HepG2 (cell line): ENCODE results near the gene ZDHHC14. TPM values are rescaled to one million over a fixed set of nuclear protein-coding genes. Genes with fewer than 3 reads are reported as not detected.

Source experiments
- ATF7-NPFF ChIP-seq: sonication (generic); formaldehyde crosslinking; IDR thresholded peaks from 2 replicates; pipeline ENCODE4 v1.8.1; 2023; ENCODE audit warnings: mild to moderate bottlenecking, low read depth, missing genetic modification reagents, moderate library complexity
- CBX5 ChIP-seq: sonication (generic); formaldehyde crosslinking; IDR thresholded peaks from 2 replicates; pipeline ENCODE4 v1.4.0; 2020; ENCODE audit warnings: missing genetic modification reagents, borderline replicate concordance
- FIP1L1 ChIP-seq: fragments of 200-400 bp; formaldehyde crosslinking; IDR thresholded peaks from 2 replicates; pipeline ENCODE4 v1.6.1; 2018; ENCODE audit warnings: low read depth, mild to moderate bottlenecking, low read length, moderate library complexity, borderline replicate concordance; ENCODE audit not compliant: insufficient read depth
- FOSL2 ChIP-seq: sonication (generic); formaldehyde crosslinking; IDR thresholded peaks from 2 replicates; pipeline ENCODE4 v1.4.0; 2020; ENCODE audit warnings: missing genetic modification reagents
- GLI4 ChIP-seq: sonication (generic); formaldehyde crosslinking; IDR thresholded peaks from 2 replicates; pipeline ENCODE4 v1.5.1; 2020; ENCODE audit warnings: missing genetic modification reagents, mild to moderate bottlenecking, moderate library complexity, borderline replicate concordance
- HOXA7 ChIP-seq: sonication (generic); formaldehyde crosslinking; IDR thresholded peaks from 2 replicates; pipeline ENCODE4 v1.8.1; 2022; ENCODE audit warnings: mild to moderate bottlenecking, missing genetic modification reagents, moderate library complexity
- MXD3 ChIP-seq: IDR thresholded peaks from 2 replicates; pipeline ENCODE4 v1.6.1; 2016; ENCODE audit warnings: mild to moderate bottlenecking, missing biosample characterization, missing genetic modification reagents
- NR0B2 ChIP-seq: sonication (generic); formaldehyde crosslinking; IDR thresholded peaks from 2 replicates; pipeline ENCODE4 v1.4.0; 2020; ENCODE audit warnings: mild to moderate bottlenecking, missing genetic modification reagents
- POLR2A ChIP-seq, 2 experiments: IDR thresholded peaks; 2 replicates each; pipeline ENCODE4 v1.6.1; 2011; ENCODE audit warnings: low read depth in 2 of 2, low read length in 2 of 2, mild to moderate bottlenecking in 1 of 2, moderate library complexity in 1 of 2; ENCODE audit not compliant: insufficient read depth in 1 of 2
- PRPF4 ChIP-seq: fragments of 200-400 bp; formaldehyde crosslinking; IDR thresholded peaks from 2 replicates; pipeline ENCODE4 v1.6.1; 2016; ENCODE audit warnings: low read length, low read depth; ENCODE audit not compliant: poor library complexity, severe bottlenecking
- REPIN1 ChIP-seq: sonication (generic); formaldehyde crosslinking; IDR thresholded peaks from 2 replicates; pipeline ENCODE4 v1.8.0; 2022; ENCODE audit warnings: missing genetic modification reagents, low read depth, mild to moderate bottlenecking, borderline replicate concordance
- RFX5 ChIP-seq: IDR thresholded peaks from 2 replicates; pipeline ENCODE4 v1.6.1; 2011; ENCODE audit warnings: low read depth, low read length, improper control_type of control experiment
- SIX4 ChIP-seq: sonication (generic); formaldehyde crosslinking; IDR thresholded peaks from 2 replicates; pipeline ENCODE4 v1.4.0; 2020; ENCODE audit warnings: missing genetic modification reagents
- SYNCRIP ChIP-seq: fragments of 200-400 bp; formaldehyde crosslinking; IDR thresholded peaks from 2 replicates; pipeline ENCODE4 v1.6.1; 2018; ENCODE audit warnings: mild to moderate bottlenecking, low read depth, low read length; ENCODE audit not compliant: insufficient read depth
- TCF7 ChIP-seq: sonication (generic); IDR thresholded peaks from 2 replicates; pipeline ENCODE4 v1.6.1; 2016; ENCODE audit warnings: antibody characterized with exemption, low read depth
- XBP1 ChIP-seq: sonication (generic); formaldehyde crosslinking; IDR thresholded peaks from 2 replicates; pipeline ENCODE4 v1.5.0; 2020; ENCODE audit warnings: missing genetic modification reagents
- ZBTB38 ChIP-seq: sonication (generic); formaldehyde crosslinking; IDR thresholded peaks from 2 replicates; pipeline ENCODE4 v1.5.1; 2020; ENCODE audit warnings: mild to moderate bottlenecking, missing genetic modification reagents
- ZNF251 ChIP-seq: sonication (generic); formaldehyde crosslinking; IDR thresholded peaks from 2 replicates; pipeline ENCODE4 v1.9.0; 2021; ENCODE audit warnings: mild to moderate bottlenecking, missing genetic modification reagents
- ZNF317 ChIP-seq: sonication (generic); formaldehyde crosslinking; IDR thresholded peaks from 2 replicates; pipeline ENCODE4 v1.5.0; 2020; ENCODE audit warnings: mild to moderate bottlenecking, missing genetic modification reagents
- ZNF33B ChIP-seq: sonication (generic); formaldehyde crosslinking; IDR thresholded peaks from 2 replicates; pipeline ENCODE4 v1.5.1; 2020; ENCODE audit warnings: mild to moderate bottlenecking, missing genetic modification reagents
- ZNF431 ChIP-seq: sonication (generic); formaldehyde crosslinking; IDR thresholded peaks from 2 replicates; pipeline ENCODE4 v1.9.0; 2022; ENCODE audit warnings: missing genetic modification reagents, low read depth, mild to moderate bottlenecking, borderline replicate concordance
- ZNF501 ChIP-seq: sonication (generic); formaldehyde crosslinking; IDR thresholded peaks from 2 replicates; pipeline ENCODE4 v1.5.1; 2020; ENCODE audit warnings: mild to moderate bottlenecking, moderate library complexity, missing genetic modification reagents
- ZNF562 ChIP-seq: sonication (generic); formaldehyde crosslinking; IDR thresholded peaks from 2 replicates; pipeline ENCODE4 v1.8.0; 2022; ENCODE audit warnings: missing genetic modification reagents, borderline replicate concordance
- ZNF572 ChIP-seq: sonication (generic); formaldehyde crosslinking; IDR thresholded peaks from 2 replicates; pipeline ENCODE4 v1.5.1; 2020; ENCODE audit warnings: mild to moderate bottlenecking, missing genetic modification reagents
- ZNF816 ChIP-seq: sonication (generic); formaldehyde crosslinking; IDR thresholded peaks from 2 replicates; pipeline ENCODE4 v1.8.0; 2022; ENCODE audit warnings: missing genetic modification reagents, mild to moderate bottlenecking, borderline replicate concordance
- ZNF839 ChIP-seq: sonication (generic); formaldehyde crosslinking; IDR thresholded peaks from 2 replicates; pipeline ENCODE4 v1.4.0; 2020; ENCODE audit warnings: missing genetic modification reagents, mild to moderate bottlenecking, borderline replicate concordance
- ZNF850 ChIP-seq: sonication (generic); formaldehyde crosslinking; conservative IDR thresholded peaks from 2 replicates; pipeline ENCODE4 v1.9.0; 2021; ENCODE audit warnings: mild to moderate bottlenecking, missing genetic modification reagents
- polyA plus RNA-seq, 8 experiments: library from polyadenylated mRNA; depleted of rRNA in 3 of 8; stranded (reverse) in 7 of 8; unstranded in 1 of 8; fragments of >200 nt; fragmentation: Illumina TruSeq in 4 of 8; extraction: Trizol in 4 of 8; gene quantifications; 2 replicates each; pipeline versions ENCODE4 v1.2.1 to v1.2.3, GENCODE V29; 2011 to 2016; ENCODE audit warnings: low read depth in 4 of 8, missing spikeins in 1 of 8, mixed read lengths in 1 of 8; ENCODE audit not compliant: insufficient read depth in 1 of 8
- total RNA-seq, 5 experiments: library from RNA; depleted of rRNA; stranded (reverse); fragments of >200 nt; fragmentation: Illumina TruSeq; extraction: Trizol; gene quantifications; 2 replicates each; pipeline ENCODE4 v1.2.3, GENCODE V29; 2016; ENCODE audit warnings: low read depth in 1 of 5
- TF ChIP-seq, protein P1 (sequence below): sonication (generic); formaldehyde crosslinking; IDR thresholded peaks from 2 replicates; pipeline ENCODE4 v1.5.1; 2020; ENCODE audit warnings: missing genetic modification reagents, mild to moderate bottlenecking, borderline replicate concordance
- TF ChIP-seq, protein P2 (sequence below): sonication (generic); formaldehyde crosslinking; IDR thresholded peaks from 2 replicates; pipeline ENCODE4 v1.8.0; 2022; ENCODE audit warnings: missing genetic modification reagents, low read depth, mild to moderate bottlenecking, borderline replicate concordance

The ZDHHC14 gene
- total and polyA plus RNA-seq, 2 of the 13 experiments (the other 11 are each of a cell fraction or from before 2014, with no cell fraction given): 3.7 to 9.5 TPM

DNA sequence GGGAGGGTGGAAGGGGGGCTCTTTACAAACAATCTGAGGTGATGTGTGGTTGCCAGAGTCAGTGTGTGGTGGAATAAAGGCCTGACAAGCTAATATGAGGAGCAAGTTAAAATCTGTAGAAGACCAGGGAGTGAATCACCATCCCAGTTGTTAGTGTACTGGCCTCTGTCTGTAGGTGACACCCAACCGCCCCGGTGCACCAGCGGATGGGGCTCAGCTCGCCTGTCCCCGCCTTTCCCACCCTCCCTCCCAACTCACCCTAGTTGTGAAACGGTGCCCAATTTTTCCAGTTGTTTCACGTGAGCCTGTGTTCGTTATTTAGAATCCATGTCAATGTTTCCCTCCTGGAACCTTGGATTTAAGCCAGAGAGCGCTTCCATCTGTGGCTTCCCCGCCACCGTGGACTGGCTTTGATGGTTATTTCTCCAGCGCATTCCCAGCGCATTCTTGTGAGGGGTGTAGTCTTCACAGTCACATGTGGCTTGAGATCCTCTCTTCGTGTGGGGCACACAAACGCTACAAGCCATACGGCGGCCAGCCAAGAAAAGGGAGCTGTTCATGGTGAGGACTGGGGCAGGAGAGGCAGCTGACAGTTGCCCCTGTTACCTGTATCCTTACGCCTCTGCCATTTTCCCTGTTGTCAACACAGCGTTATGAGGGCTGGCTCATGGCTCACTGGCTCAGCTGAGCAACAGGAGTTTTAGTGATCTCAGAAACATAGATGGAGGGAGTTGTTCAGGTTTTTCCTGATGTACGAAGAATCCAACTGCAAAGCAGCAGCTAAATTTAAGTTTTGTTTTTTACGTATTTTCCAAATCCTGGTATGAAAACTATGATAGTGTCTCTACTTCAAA is 137.6 kb downstream of the ZDHHC14 start (continued):
- TF ChIP-seq, protein P1, sequence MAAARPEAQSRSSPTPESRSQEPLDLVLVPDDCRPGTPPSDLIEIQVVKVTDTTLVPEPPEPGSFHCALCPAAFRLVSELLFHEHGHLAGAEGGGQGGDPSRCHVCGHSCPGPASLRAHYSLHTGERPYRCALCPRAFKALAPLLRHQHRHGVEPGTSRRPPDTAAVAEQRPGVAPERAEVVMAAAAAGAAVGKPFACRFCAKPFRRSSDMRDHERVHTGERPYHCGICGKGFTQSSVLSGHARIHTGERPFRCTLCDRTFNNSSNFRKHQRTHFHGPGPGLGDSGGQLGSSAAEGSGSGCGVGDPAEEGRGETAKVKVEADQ: 0 out of 2 replicates have a peak, but pooled peaks have one; percentile 16
- TF ChIP-seq FOSL2: 0 out of 2 replicates have a peak, but pooled peaks have one; percentile 6
- TF ChIP-seq NR0B2: no peak
- 0 out of 2 replicates have a peak, but pooled peaks have one; percentile 16 for TF ChIP-seq GLI4
- TF ChIP-seq ZNF317 (CRISPR knock-in tag): 0 out of 2 replicates have a peak, but pooled peaks have one; percentile 36
- TF ChIP-seq, protein P2, sequence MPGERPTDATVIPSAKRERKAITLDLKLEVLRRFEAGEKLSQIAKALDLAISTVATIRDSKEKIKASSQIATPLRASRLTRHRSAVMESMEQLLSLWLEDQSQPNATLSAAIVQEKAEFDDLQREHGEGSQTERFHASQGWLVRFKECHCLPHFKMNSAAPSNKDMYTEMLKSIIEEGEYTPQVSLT (CRISPR knock-in tag): no peak
- TF ChIP-seq PRPF4: peak; percentile 16
- TF ChIP-seq POLR2A (IDR thresholded peaks at IDR 0.05; ENCODE audit: insufficient read depth in 1 of 2, low read depth in 2 of 2, low read length in 2 of 2): no peak
- no peak for TF ChIP-seq ZNF33B
- no peak for TF ChIP-seq SIX4 (CRISPR knock-in tag)
- no peak for TF ChIP-seq REPIN1 (CRISPR knock-in tag)
- TF ChIP-seq ZNF572 (CRISPR knock-in tag): no peak
- no peak for TF ChIP-seq ZNF850 (CRISPR knock-in tag)
- no peak for TF ChIP-seq ZNF251
- no peak for TF ChIP-seq ZNF501 (CRISPR knock-in tag)
- peak; percentile 92; the same call in 1 of the 2 replicates for TF ChIP-seq ZBTB38 (CRISPR knock-in tag)
- TF ChIP-seq SYNCRIP: no peak
- TF ChIP-seq FIP1L1: no peak
- no peak for TF ChIP-seq TCF7
- no peak for TF ChIP-seq ZNF562 (CRISPR knock-in tag)
- no peak for TF ChIP-seq ZNF431 (CRISPR knock-in tag)
- no peak for TF ChIP-seq MXD3 (CRISPR knock-in tag)
- TF ChIP-seq XBP1 (CRISPR knock-in tag): no peak
- TF ChIP-seq ZNF816 (CRISPR knock-in tag): no peak
- TF ChIP-seq ATF7-NPFF (CRISPR knock-in tag): no peak
- TF ChIP-seq HOXA7: no peak
- TF ChIP-seq ZNF839: no peak
- TF ChIP-seq RFX5: no peak
- no peak for TF ChIP-seq CBX5 (CRISPR knock-in tag)
